A673 (cell line): ENCODE data around the gene KCTD12.

Experiments used
- CTCF ChIP-seq: fragments of 300-800, 200-600 bp; sonication (generic); conservative IDR thresholded peaks from 2 replicates; pipeline ENCODE4 v1.5.1; 2017; ENCODE audit warnings: low read depth, mild to moderate bottlenecking, antibody characterized with exemption, low read length, moderate library complexity, mixed read lengths
- EZH2 ChIP-seq: fragments of 200-600 bp; sonication (generic); IDR thresholded peaks from 2 replicates; pipeline ENCODE4 v1.6.1; 2017; ENCODE audit warnings: borderline replicate concordance, low read depth, mild to moderate bottlenecking, mixed read lengths, antibody characterized with exemption, low read length; ENCODE audit not compliant: poor library complexity, severe bottlenecking

GRCh38 chr13:76833441-76833954, 52.7 kb downstream of the KCTD12 start:
- TF ChIP-seq CTCF: no peak
- TF ChIP-seq EZH2: no peak
